Mesothelial cell of epicardium (in vitro differentiated cells): ENCODE results near the gene CENPF. TPM values are rescaled to one million over a fixed set of nuclear protein-coding genes. Genes with fewer than 3 reads are reported as not detected.

Experiments
- DNase-seq, 2 experiments: peaks; one replicate each; pipeline ENCODE4 v3.0.0; 2021; ENCODE audit warnings: low spot score in 2 of 2; ENCODE audit not compliant: unreplicated experiment in 2 of 2
- H3K27ac Mint-ChIP-seq: 2 replicates; pipeline ENCODE4 v1.8.0; 2021; ENCODE audit warnings: mixed read lengths
- H3K27me3 Mint-ChIP-seq: 2 replicates; pipeline ENCODE4 v1.8.0; 2021; ENCODE audit warnings: low read depth, mixed read lengths
- H3K36me3 Mint-ChIP-seq: 2 replicates; pipeline ENCODE4 v1.8.0; 2021; ENCODE audit warnings: mixed read lengths
- H3K4me1 Mint-ChIP-seq: 2 replicates; pipeline ENCODE4 v1.8.0; 2021; ENCODE audit warnings: mixed read lengths
- H3K4me3 Mint-ChIP-seq: 2 replicates; pipeline ENCODE4 v1.8.0; 2021; ENCODE audit warnings: mild to moderate bottlenecking, moderate library complexity, mixed read lengths
- H3K9me3 Mint-ChIP-seq: 2 replicates; pipeline ENCODE4 v1.8.0; 2021; ENCODE audit warnings: mixed read lengths
- total RNA-seq: library from RNA; stranded (reverse); gene quantifications from 3 replicates; pipeline ENCODE4 v1.2.1, GENCODE V29; 2021
- TF ChIP-seq, protein P1 (sequence below): fragments of 200-600 bp; sonication (generic); IDR thresholded peaks from one replicate; pipeline ENCODE4 v1.5.0; 2021; ENCODE audit warnings: antibody characterized with exemption; ENCODE audit not compliant: unreplicated experiment

Gene CENPF
- total RNA-seq, 1 donor from 2014 or later, result 58.1 TPM

- Mint-ChIP-seq H3K4me1 (no peaks in the 10 kb centered on the region), H3K27me3 (no peaks in the 10 kb centered on the region), H3K4me3 (no peak overlapping the region), H3K27ac (no peak overlapping the region), H3K9me3 (no peaks in the 10 kb centered on the region), H3K36me3 (peaks cover 30% of the 10 kb centered on the region)
- DNase-seq, result no peak
- TF ChIP-seq, protein P1, sequence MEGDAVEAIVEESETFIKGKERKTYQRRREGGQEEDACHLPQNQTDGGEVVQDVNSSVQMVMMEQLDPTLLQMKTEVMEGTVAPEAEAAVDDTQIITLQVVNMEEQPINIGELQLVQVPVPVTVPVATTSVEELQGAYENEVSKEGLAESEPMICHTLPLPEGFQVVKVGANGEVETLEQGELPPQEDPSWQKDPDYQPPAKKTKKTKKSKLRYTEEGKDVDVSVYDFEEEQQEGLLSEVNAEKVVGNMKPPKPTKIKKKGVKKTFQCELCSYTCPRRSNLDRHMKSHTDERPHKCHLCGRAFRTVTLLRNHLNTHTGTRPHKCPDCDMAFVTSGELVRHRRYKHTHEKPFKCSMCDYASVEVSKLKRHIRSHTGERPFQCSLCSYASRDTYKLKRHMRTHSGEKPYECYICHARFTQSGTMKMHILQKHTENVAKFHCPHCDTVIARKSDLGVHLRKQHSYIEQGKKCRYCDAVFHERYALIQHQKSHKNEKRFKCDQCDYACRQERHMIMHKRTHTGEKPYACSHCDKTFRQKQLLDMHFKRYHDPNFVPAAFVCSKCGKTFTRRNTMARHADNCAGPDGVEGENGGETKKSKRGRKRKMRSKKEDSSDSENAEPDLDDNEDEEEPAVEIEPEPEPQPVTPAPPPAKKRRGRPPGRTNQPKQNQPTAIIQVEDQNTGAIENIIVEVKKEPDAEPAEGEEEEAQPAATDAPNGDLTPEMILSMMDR, result no peak
Measured at GRCh38 chr1:214632091-214632490, 29.1 kb downstream of the CENPF start.

GRCh38 chr1:214633686-214634085 is 30.7 kb downstream of the CENPF start:
- TF ChIP-seq, protein P1, result no peak

GRCh38 chr1:214634267-214634666 is 31.3 kb downstream of the CENPF start:
- H3K9me3 Mint-ChIP-seq, result no peaks in the 10 kb centered on the region
- DNase-seq, result no peak
- no peak overlapping the region for H3K4me3 Mint-ChIP-seq
- no peaks in the 10 kb centered on the region for H3K27me3 Mint-ChIP-seq
- TF ChIP-seq, protein P1, result no peak
- H3K4me1 Mint-ChIP-seq, result no peaks in the 10 kb centered on the region
- H3K36me3 Mint-ChIP-seq, result peaks cover 26% of the 10 kb centered on the region
- H3K27ac Mint-ChIP-seq, result no peak overlapping the region

More at GRCh38 chr1:214633686-214634085, 30.7 kb downstream of the CENPF start:
- no peaks in the 10 kb centered on the region for H3K9me3 Mint-ChIP-seq
- no peak for DNase-seq
- H3K27ac Mint-ChIP-seq, result no peak overlapping the region
- no peak overlapping the region for H3K4me3 Mint-ChIP-seq
- no peaks in the 10 kb centered on the region for H3K4me1 Mint-ChIP-seq
- peaks cover 31% of the 10 kb centered on the region for H3K36me3 Mint-ChIP-seq
- no peaks in the 10 kb centered on the region for H3K27me3 Mint-ChIP-seq

- TF ChIP-seq, protein P1, result no peak
- H3K36me3 Mint-ChIP-seq, result peaks cover 24% of the 10 kb centered on the region
- H3K4me1 Mint-ChIP-seq, result no peaks in the 10 kb centered on the region
- no peak overlapping the region for H3K4me3 Mint-ChIP-seq
- H3K9me3 Mint-ChIP-seq, result no peaks in the 10 kb centered on the region
- no peaks in the 10 kb centered on the region for H3K27me3 Mint-ChIP-seq
- H3K27ac Mint-ChIP-seq, result no peak overlapping the region
- DNase-seq, result no peak
Measured at GRCh38 chr1:214635086-214635485, 32.1 kb downstream of the CENPF start.

DNA sequence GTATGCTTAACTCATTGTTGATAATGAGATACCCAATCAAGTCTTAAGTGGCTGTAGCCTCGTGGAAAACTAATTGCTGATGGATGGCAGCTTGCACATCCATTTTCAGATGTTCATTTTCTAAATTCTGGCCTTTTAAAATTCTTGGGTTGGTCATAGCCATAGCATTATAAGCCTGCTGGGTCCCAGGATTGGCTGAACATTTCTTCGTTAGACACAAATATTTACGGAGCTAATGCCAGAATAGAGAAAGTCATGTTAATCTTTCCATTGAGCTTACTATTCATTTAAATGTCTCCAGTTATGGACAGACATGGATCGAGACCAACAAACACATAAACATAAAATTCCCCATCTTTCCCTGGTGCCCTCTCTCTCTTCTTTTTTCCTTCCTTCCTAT is 32.5 kb downstream of the CENPF start:
- Mint-ChIP-seq H3K36me3 (peaks cover 20% of the 10 kb centered on the region), H3K27ac (no peak overlapping the region), H3K27me3 (no peaks in the 10 kb centered on the region), H3K4me3 (no peak overlapping the region), H3K9me3 (no peaks in the 10 kb centered on the region), H3K4me1 (no peaks in the 10 kb centered on the region)
- no peak for DNase-seq
- TF ChIP-seq, protein P1, result no peak

DNA sequence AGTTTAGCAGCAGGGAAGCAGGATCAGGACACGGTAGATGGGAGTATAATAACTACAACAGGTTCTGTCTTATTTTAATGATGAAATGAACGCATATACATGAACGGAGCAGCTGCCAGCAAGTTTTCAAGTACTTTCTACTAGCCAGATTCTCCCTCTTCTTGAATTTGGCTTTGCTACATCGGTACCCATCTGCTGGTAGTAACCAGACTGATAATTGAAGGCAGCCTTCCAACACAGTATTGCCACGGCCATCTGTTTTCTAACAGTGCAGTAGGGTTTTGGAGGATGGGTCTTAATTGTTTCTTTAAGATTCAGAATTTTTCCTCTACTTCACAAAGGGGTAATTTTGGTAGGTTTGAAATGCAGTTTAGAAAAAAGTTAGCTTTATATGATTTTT is 33.4 kb downstream of the CENPF start:
- no peaks in the 10 kb centered on the region for H3K9me3 Mint-ChIP-seq
- TF ChIP-seq, protein P1, result no peak
- no peak for DNase-seq
- H3K4me3 Mint-ChIP-seq, result no peak overlapping the region
- no peaks in the 10 kb centered on the region for H3K4me1 Mint-ChIP-seq
- H3K27ac Mint-ChIP-seq, result no peak overlapping the region
- peaks cover 14% of the 10 kb centered on the region for H3K36me3 Mint-ChIP-seq
- H3K27me3 Mint-ChIP-seq, result no peaks in the 10 kb centered on the region
